Keratinocyte (primary cell): Measurements from ENCODE around the gene CTTNBP2NL.
"Not testable (repeated sequence)": the region's sequence is repeated elsewhere in the genome, so short reads cannot be mapped to it uniquely, and the experiment has no call there.

Source experiments
- EZH2 ChIP-seq: IDR thresholded peaks from one replicate; pipeline ENCODE4 v1.6.1; 2012; ENCODE audit warnings: inconsistent platforms, mild to moderate bottlenecking, low read length, moderate library complexity
- TF ChIP-seq, protein P1 (sequence below), 3 experiments: IDR thresholded peaks in 1 of 3; conservative IDR thresholded peaks in 1 of 3; optimal IDR thresholded peaks in 1 of 3; 2 replicates in 2 of 3; 3 replicates in 1 of 3; pipeline versions ENCODE3 to v1.5.1; 2011; ENCODE audit warnings: low read length in 3 of 3, mild to moderate bottlenecking in 3 of 3, moderate library complexity in 2 of 3, control low read depth in 1 of 3, inconsistent platforms in 1 of 3; ENCODE audit not compliant: insufficient read depth in 2 of 3; ENCODE audit errors: extremely low read depth in 1 of 3

DNA sequence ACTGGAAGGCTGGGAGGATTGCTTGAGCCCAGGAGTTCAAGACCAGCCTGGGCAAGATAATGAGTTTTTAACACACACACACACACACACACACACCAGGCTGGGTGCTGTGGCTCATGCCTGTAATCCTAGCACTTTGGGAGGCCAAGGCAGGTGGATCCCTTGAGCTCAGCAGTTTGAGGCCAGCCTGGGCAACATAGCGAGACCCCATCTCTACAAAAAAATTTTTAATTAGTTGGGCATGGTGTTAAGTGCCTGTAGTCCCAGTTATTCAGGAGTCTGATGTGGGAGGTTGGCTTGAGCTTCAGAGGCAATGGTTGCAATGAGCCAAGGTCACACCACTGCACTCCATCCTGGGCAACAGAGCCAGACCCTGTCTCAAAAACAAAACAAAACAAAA, 90.0 kb downstream of the CTTNBP2NL start:
- TF ChIP-seq, protein P1, sequence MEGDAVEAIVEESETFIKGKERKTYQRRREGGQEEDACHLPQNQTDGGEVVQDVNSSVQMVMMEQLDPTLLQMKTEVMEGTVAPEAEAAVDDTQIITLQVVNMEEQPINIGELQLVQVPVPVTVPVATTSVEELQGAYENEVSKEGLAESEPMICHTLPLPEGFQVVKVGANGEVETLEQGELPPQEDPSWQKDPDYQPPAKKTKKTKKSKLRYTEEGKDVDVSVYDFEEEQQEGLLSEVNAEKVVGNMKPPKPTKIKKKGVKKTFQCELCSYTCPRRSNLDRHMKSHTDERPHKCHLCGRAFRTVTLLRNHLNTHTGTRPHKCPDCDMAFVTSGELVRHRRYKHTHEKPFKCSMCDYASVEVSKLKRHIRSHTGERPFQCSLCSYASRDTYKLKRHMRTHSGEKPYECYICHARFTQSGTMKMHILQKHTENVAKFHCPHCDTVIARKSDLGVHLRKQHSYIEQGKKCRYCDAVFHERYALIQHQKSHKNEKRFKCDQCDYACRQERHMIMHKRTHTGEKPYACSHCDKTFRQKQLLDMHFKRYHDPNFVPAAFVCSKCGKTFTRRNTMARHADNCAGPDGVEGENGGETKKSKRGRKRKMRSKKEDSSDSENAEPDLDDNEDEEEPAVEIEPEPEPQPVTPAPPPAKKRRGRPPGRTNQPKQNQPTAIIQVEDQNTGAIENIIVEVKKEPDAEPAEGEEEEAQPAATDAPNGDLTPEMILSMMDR (optimal IDR thresholded peaks at IDR 0.05 in 1 of 3, IDR thresholded peaks at IDR 0.05 in 1 of 3, conservative IDR thresholded peaks at IDR 0.05 in 1 of 3; ENCODE audit: extremely low read depth in 1 of 3, insufficient read depth in 2 of 3, low read length in 3 of 3), result not testable (repeated sequence)
- TF ChIP-seq EZH2, result not testable (repeated sequence)
